Upper lobe of left lung (tissue), 4 donors: Measurements from ENCODE around the gene ASTN2.

Experiments used
- CTCF ChIP-seq, 6 experiments: fragments of 450-650 bp in 4 of 6; fragments of 200-600 bp in 2 of 6; sonication (generic) in 2 of 6; IDR thresholded peaks; one replicate each; pipeline ENCODE4 v1.5.1; 2016 to 2019; ENCODE audit warnings: antibody characterized with exemption in 6 of 6
- EP300 ChIP-seq, 4 donors: sonication (generic); formaldehyde crosslinking; IDR thresholded peaks; one replicate each; pipeline ENCODE4 v1.5.1; 2017; ENCODE audit warnings: antibody characterized with exemption in 4 of 4, control low read depth in 2 of 4
- POLR2AphosphoS5 ChIP-seq, 2 donors: sonication (generic); formaldehyde crosslinking; IDR thresholded peaks; one replicate each; pipeline ENCODE4 v1.5.1; 2017; ENCODE audit warnings: antibody characterized with exemption in 2 of 2

GRCh38 chr9:117151716-117152115 lies 263.1 kb downstream of the ASTN2 start:
- TF ChIP-seq CTCF (IDR thresholded peaks at IDR 0.05) (no peak), EP300 (IDR thresholded peaks at IDR 0.05) (no peak), POLR2AphosphoS5 (IDR thresholded peaks at IDR 0.05) (no peak)
